Neuronal stem cell (in vitro differentiated cells): Measurements from ENCODE around the gene IMMP2L.

ENCODE experiments used
- DNase-seq: peaks from one replicate; pipeline ENCODE4 v3.0.0-alpha.2; 2013; ENCODE audit warnings: low spot score
- H2AFZ ChIP-seq: one replicate; pipeline ENCODE4 v1.6.1; 2013; ENCODE audit warnings: mild to moderate bottlenecking, low read length, inconsistent platforms
- H2AK5ac ChIP-seq: 2 replicates; pipeline ENCODE4 v1.6.1; 2013; ENCODE audit warnings: low read depth, mild to moderate bottlenecking, inconsistent platforms, low read length, moderate library complexity, mixed read lengths
- H2BK120ac ChIP-seq: 2 replicates; pipeline ENCODE4 v1.6.1; 2013; ENCODE audit warnings: low read depth, mild to moderate bottlenecking, inconsistent platforms, low read length, moderate library complexity, mixed read lengths
- H2BK12ac ChIP-seq: one replicate; pipeline ENCODE4 v1.6.1; 2013; ENCODE audit warnings: low read length, inconsistent platforms
- H2BK15ac ChIP-seq: 2 replicates; pipeline ENCODE4 v1.6.1; 2013; ENCODE audit warnings: mild to moderate bottlenecking, low read length, inconsistent platforms, mixed read lengths
- H2BK5ac ChIP-seq: one replicate; pipeline ENCODE4 v1.6.1; 2013; ENCODE audit warnings: inconsistent platforms, mild to moderate bottlenecking, low read length, moderate library complexity
- H3K14ac ChIP-seq: one replicate; pipeline ENCODE4 v1.6.1; 2013; ENCODE audit warnings: low read length, inconsistent platforms
- H3K18ac ChIP-seq: 2 replicates; pipeline ENCODE4 v1.6.1; 2013; ENCODE audit warnings: low read length, inconsistent platforms
- H3K23ac ChIP-seq: 2 replicates; pipeline ENCODE4 v1.6.1; 2013; ENCODE audit warnings: low read depth, mild to moderate bottlenecking, mixed read lengths, low read length, inconsistent platforms; ENCODE audit not compliant: poor library complexity
- H3K27ac ChIP-seq: replicated peaks from 3 replicates; pipeline ENCODE4 v1.5.1; 2013; ENCODE audit warnings: low read length, inconsistent platforms
- H3K27me3 ChIP-seq, 3 experiments: 2 replicates each; pipeline ENCODE4 v1.6.1; 2013; ENCODE audit warnings: low read length in 3 of 3, mild to moderate bottlenecking in 2 of 3, inconsistent platforms in 1 of 3, low read depth in 1 of 3, mixed read lengths in 1 of 3, moderate library complexity in 1 of 3; ENCODE audit not compliant: control insufficient read depth in 3 of 3, insufficient read depth in 3 of 3
- H3K36me3 ChIP-seq, 2 donors: replicated peaks in 1 of 2; 2 replicates each; pipeline ENCODE4 v1.6.1; 2013; ENCODE audit warnings: low read length in 2 of 2; ENCODE audit not compliant: control insufficient read depth in 2 of 2, insufficient read depth in 2 of 2
- H3K4ac ChIP-seq: 2 replicates; pipeline ENCODE4 v1.6.1; 2013; ENCODE audit warnings: inconsistent platforms, mild to moderate bottlenecking, low read length, moderate library complexity
- H3K4me1 ChIP-seq, 2 donors: 1 replicate in 1 of 2; 2 replicates in 1 of 2; pipeline ENCODE4 v1.6.1; 2013; ENCODE audit warnings: low read length in 2 of 2, low read depth in 1 of 2; ENCODE audit not compliant: control insufficient read depth in 2 of 2, insufficient read depth in 1 of 2
- H3K4me2 ChIP-seq: one replicate; pipeline ENCODE4 v1.6.1; 2013; ENCODE audit warnings: mild to moderate bottlenecking, low read length, inconsistent platforms; ENCODE audit not compliant: insufficient read depth, poor library complexity, severe bottlenecking
- H3K4me3 ChIP-seq, 2 donors: 2 replicates each; pipeline ENCODE4 v1.5.1; 2013; ENCODE audit warnings: low read length in 2 of 2, mild to moderate bottlenecking in 2 of 2, inconsistent platforms in 1 of 2, moderate library complexity in 1 of 2
- H3K79me1 ChIP-seq: one replicate; pipeline ENCODE4 v1.6.1; 2013; ENCODE audit warnings: low read depth, mild to moderate bottlenecking, inconsistent platforms, low read length, moderate library complexity
- H3K9ac ChIP-seq: one replicate; pipeline ENCODE4 v1.6.1; 2013; ENCODE audit warnings: mild to moderate bottlenecking, low read depth, low read length, inconsistent platforms; ENCODE audit not compliant: poor library complexity
- H3K9me3 ChIP-seq, 2 donors: replicated peaks in 1 of 2; 2 replicates each; pipeline versions ENCODE3 to v1.6.1; 2013; ENCODE audit warnings: low read length in 2 of 2, mild to moderate bottlenecking in 2 of 2, inconsistent platforms in 1 of 2, low read depth in 1 of 2, mixed read lengths in 1 of 2, moderate library complexity in 1 of 2; ENCODE audit not compliant: control insufficient read depth in 2 of 2, insufficient read depth in 1 of 2
- H4K8ac ChIP-seq: one replicate; pipeline ENCODE4 v1.6.1; 2013; ENCODE audit warnings: low read depth, mild to moderate bottlenecking, inconsistent platforms, low read length, moderate library complexity
- H4K91ac ChIP-seq: one replicate; pipeline ENCODE4 v1.6.1; 2013; ENCODE audit warnings: low read length, low read depth, mild to moderate bottlenecking, inconsistent platforms; ENCODE audit not compliant: poor library complexity
- WGBS, 2 donors: extraction: QIAGEN DNeasy Blood & Tissue Kit; methylation state at CpG; one replicate each; pipeline ENCODE4 v1.1.7; 2013; ENCODE audit warnings: missing lambda C conversion rate in 2 of 2, mixed read lengths in 1 of 2; ENCODE audit not compliant: insufficient read length in 2 of 2, insufficient replicate concordance in 1 of 2; ENCODE audit errors: extremely low coverage in 2 of 2; 5-methylcytosine and 5-hydroxymethylcytosine counted together

The IMMP2L gene

GRCh38 chr7:111085356-111085755 lies 476.9 kb downstream of the IMMP2L start:
- H3K9me3 ChIP-seq, result no peaks in the 10 kb centered on the region
- WGBS, 2 donors, result no CpG with 5 or more reads among the region's 3 CpGs
- no peak overlapping the region for H3K4ac ChIP-seq
- H3K36me3 ChIP-seq, result no peaks in the 10 kb centered on the region
- no peak overlapping the region for H2AK5ac ChIP-seq
- no peak overlapping the region for H3K23ac ChIP-seq
- H3K4me2 ChIP-seq, result no peak overlapping the region
- H3K27me3 ChIP-seq, result no peaks in the 10 kb centered on the region
- no peak overlapping the region for H2BK12ac ChIP-seq
- no peak overlapping the region for H2BK15ac ChIP-seq
- H2AFZ ChIP-seq, result no peak overlapping the region
- peaks cover 4 to 20% of the 10 kb centered on the region in 2 donors for H3K4me1 ChIP-seq
- no peak overlapping the region for H4K8ac ChIP-seq
- no peak overlapping the region for H3K18ac ChIP-seq
- no peak overlapping the region for H2BK120ac ChIP-seq
- H3K14ac ChIP-seq, result no peak overlapping the region
- no peak overlapping the region for H4K91ac ChIP-seq
- no peak overlapping the region for H3K4me3 ChIP-seq
- H3K79me1 ChIP-seq, result no peaks in the 10 kb centered on the region
- no peak overlapping the region for H3K9ac ChIP-seq
- DNase-seq, result no peak
- H3K27ac ChIP-seq, result no peak overlapping the region
- H2BK5ac ChIP-seq, result no peak overlapping the region

GRCh38 chr7:111083413-111083812 lies 478.9 kb downstream of the IMMP2L start:
- Histone ChIP-seq H2AFZ (peak overlapping the region; percentile 60), H2AK5ac (no peak overlapping the region), H3K4me1 (peaks cover 4 to 20% of the 10 kb centered on the region in 2 donors), H3K4me3 (no peak overlapping the region), H2BK12ac (no peak overlapping the region), H3K4me2 (no peak overlapping the region), H3K27ac (no peak overlapping the region), H2BK15ac (no peak overlapping the region), H3K23ac (no peak overlapping the region), H3K9me3 (no peaks in the 10 kb centered on the region), H3K14ac (no peak overlapping the region), H2BK120ac (no peak overlapping the region), H3K4ac (no peak overlapping the region), H3K36me3 (no peaks in the 10 kb centered on the region), H3K18ac (no peak overlapping the region), H4K8ac (no peak overlapping the region), H3K9ac (no peak overlapping the region), H4K91ac (no peak overlapping the region), H3K27me3 (no peaks in the 10 kb centered on the region), H3K79me1 (no peaks in the 10 kb centered on the region), H2BK5ac (no peak overlapping the region)
- WGBS, 2 donors, result no CpG with 5 or more reads among the region's 5 CpGs
- DNase-seq, result no peak

- Histone ChIP-seq H4K8ac (no peak overlapping the region), H2AK5ac (no peak overlapping the region), H3K79me1 (no peaks in the 10 kb centered on the region), H3K23ac (no peak overlapping the region), H3K27ac (no peak overlapping the region), H2AFZ (peak overlapping the region; percentile 69), H2BK15ac (no peak overlapping the region), H3K4me2 (no peak overlapping the region), H3K4me1 (peaks cover 4 to 20% of the 10 kb centered on the region in 2 donors), H3K4ac (no peak overlapping the region), H3K27me3 (no peaks in the 10 kb centered on the region), H3K14ac (no peak overlapping the region), H3K18ac (no peak overlapping the region), H3K36me3 (no peaks in the 10 kb centered on the region), H2BK5ac (no peak overlapping the region), H2BK120ac (no peak overlapping the region), H3K4me3 (no peak overlapping the region), H3K9ac (no peak overlapping the region), H3K9me3 (no peaks in the 10 kb centered on the region), H4K91ac (no peak overlapping the region), H2BK12ac (no peak overlapping the region)
- WGBS, 2 donors, result no CpG with 5 or more reads among the region's 4 CpGs
- no peak for DNase-seq
Observed at GRCh38 chr7:111082351-111082750, 479.9 kb downstream of the IMMP2L start.

- H3K4me1 ChIP-seq, result peaks cover 4 to 20% of the 10 kb centered on the region in 2 donors
- no peak overlapping the region for H2BK5ac ChIP-seq
- H3K14ac ChIP-seq, result no peak overlapping the region
- H2AFZ ChIP-seq, result peak overlapping the region; percentile 69
- H2BK15ac ChIP-seq, result no peak overlapping the region
- H3K4me3 ChIP-seq, result no peak overlapping the region
- H3K4ac ChIP-seq, result no peak overlapping the region
- DNase-seq, result no peak
- no peaks in the 10 kb centered on the region for H3K36me3 ChIP-seq
- no peak overlapping the region for H3K4me2 ChIP-seq
- no CpG with 5 or more reads among the region's 4 CpGs for WGBS, 2 donors
- H3K18ac ChIP-seq, result no peak overlapping the region
- H3K27ac ChIP-seq, result no peak overlapping the region
- H3K9ac ChIP-seq, result no peak overlapping the region
- H3K9me3 ChIP-seq, result no peaks in the 10 kb centered on the region
- no peak overlapping the region for H2AK5ac ChIP-seq
- no peaks in the 10 kb centered on the region for H3K79me1 ChIP-seq
- H4K8ac ChIP-seq, result no peak overlapping the region
- H2BK120ac ChIP-seq, result no peak overlapping the region
- no peak overlapping the region for H4K91ac ChIP-seq
- no peak overlapping the region for H2BK12ac ChIP-seq
- no peak overlapping the region for H3K23ac ChIP-seq
- H3K27me3 ChIP-seq, result no peaks in the 10 kb centered on the region
Observed at GRCh38 chr7:111081546-111082267, 480.6 kb downstream of the IMMP2L start.
